HepG2 (cell line): Measurements from ENCODE around the gene UQCRC1. TPM values are rescaled to one million over a fixed set of nuclear protein-coding genes. Genes with fewer than 3 reads are reported as not detected.

ENCODE experiments used
- ATAC-seq: fragments of 200-7000 bp; cut with Tn5 transposase; 3 replicates; pipeline ENCODE4 v1.9.1; 2020; ENCODE audit warnings: mild to moderate bottlenecking, moderate library complexity
- BruUV-seq: library from RNA; stranded (reverse); fragments of 400-500 nt; replicated peaks from 2 replicates; lab custom pipeline; 2021; lab: Mats Ljungman, UMichigan
- CTCF ChIA-PET: fragments of 300-600 bp; formaldehyde crosslinking; extraction: SDS; loops from one replicate; lab custom pipeline; 2021; ENCODE audit warnings: low total read pairs, inconsistent platforms, low intra/inter-chr PET ratio; lab: Yijun Ruan, JAX
- POLR2A ChIA-PET: fragments of 350-600 bp; sonication (Branson Sonifier 250); formaldehyde crosslinking; loops from one replicate; lab custom pipeline; 2020; ENCODE audit warnings: antibody characterized with exemption, inconsistent platforms; lab: Yijun Ruan, JAX
- DNase-seq: peaks from one replicate; pipeline ENCODE4 v3.0.0-alpha.2; 2015; ENCODE audit warnings: low spot score
- FAIRE-seq: peaks from 3 replicates; lab custom pipeline; 2011; peaks lifted over from hg19 to GRCh38; lab: Jason Lieb, UNC
- H2AFZ ChIP-seq: one replicate; pipeline ENCODE4 v1.6.1; 2011; ENCODE audit warnings: low read length, inconsistent platforms
- H3K27ac ChIP-seq: fragments of 300-600 bp; 3 replicates; pipeline ENCODE4 v1.8.0; 2011; ENCODE audit warnings: mixed run types, mild to moderate bottlenecking, mixed read lengths, low read length, inconsistent platforms; ENCODE audit not compliant: insufficient read depth; ENCODE audit errors: extremely low read length
- H3K27me3 ChIP-seq, 2 experiments: fragments of 200-600 bp in 1 of 2; 2 replicates in 1 of 2; 3 replicates in 1 of 2; pipeline versions ENCODE4 v1.6.0 to v1.8.0; 2011; ENCODE audit warnings: low read length in 2 of 2, mild to moderate bottlenecking in 2 of 2, moderate library complexity in 2 of 2, inconsistent platforms in 1 of 2; ENCODE audit not compliant: insufficient read depth in 2 of 2, control insufficient read depth in 1 of 2
- H3K36me3 ChIP-seq, 2 experiments: fragments of 200-600 bp in 1 of 2; replicated peaks in 1 of 2; 2 replicates in 1 of 2; 3 replicates in 1 of 2; pipeline versions ENCODE4 v1.5.1 to v1.8.0; 2011; ENCODE audit warnings: low read length in 2 of 2, inconsistent platforms in 1 of 2; ENCODE audit not compliant: insufficient read depth in 2 of 2, control insufficient read depth in 1 of 2
- H3K4me1 ChIP-seq: 2 replicates; pipeline ENCODE4 v1.5.1; 2012; ENCODE audit warnings: low read length, inconsistent platforms; ENCODE audit not compliant: insufficient read depth
- H3K4me2 ChIP-seq: 2 replicates; pipeline ENCODE4 v1.6.0; 2011; ENCODE audit warnings: low read depth, low read length, inconsistent platforms
- H3K4me3 ChIP-seq, 3 experiments: fragments of 200-600 bp in 1 of 3; sonication (generic), shearing (Covaris generic) in 1 of 3; replicated peaks in 1 of 3; 2 replicates each; pipeline ENCODE4 v1.5.1; 2011 to 2016; ENCODE audit warnings: low read length in 3 of 3, inconsistent platforms in 2 of 3, low read depth in 2 of 3, mild to moderate bottlenecking in 2 of 3, control low read depth in 1 of 3, mixed read lengths in 1 of 3; ENCODE audit not compliant: insufficient read depth in 1 of 3
- H3K79me2 ChIP-seq: one replicate; pipeline ENCODE4 v1.6.1; 2011; ENCODE audit warnings: low read length, inconsistent platforms; ENCODE audit not compliant: insufficient read depth
- H3K9ac ChIP-seq: 2 replicates; pipeline ENCODE4 v1.6.0; 2011; ENCODE audit warnings: mild to moderate bottlenecking, low read depth, low read length, inconsistent platforms; ENCODE audit not compliant: insufficient read depth
- H3K9me3 ChIP-seq: 2 replicates; pipeline ENCODE4 v1.5.1; 2012; ENCODE audit warnings: mild to moderate bottlenecking, low read length
- H4K20me1 ChIP-seq: 2 replicates; pipeline ENCODE4 v1.6.0; 2011; ENCODE audit warnings: inconsistent platforms, mild to moderate bottlenecking, low read length, moderate library complexity; ENCODE audit not compliant: insufficient read depth
- FOXP1 ChIP-seq, 2 experiments: fragments of 450-650 bp in 1 of 2; IDR thresholded peaks; 2 replicates each; pipeline ENCODE4 v1.6.1; 2017 to 2018; ENCODE audit warnings: antibody characterized with exemption in 1 of 2
- HMGXB4 ChIP-seq, 2 experiments: sonication (generic) in 1 of 2; formaldehyde crosslinking in 1 of 2; IDR thresholded peaks; 2 replicates each; pipeline versions ENCODE4 v1.4.0 to v1.6.1; 2018 to 2020; ENCODE audit warnings: missing genetic modification reagents in 2 of 2, borderline replicate concordance in 1 of 2, low read depth in 1 of 2, mild to moderate bottlenecking in 1 of 2, missing biosample characterization in 1 of 2
- MED13 ChIP-seq: sonication (generic); formaldehyde crosslinking; IDR thresholded peaks from 2 replicates; pipeline ENCODE4 v1.5.0; 2020; ENCODE audit warnings: missing genetic modification reagents
- NR2C2 ChIP-seq: sonication (generic); formaldehyde crosslinking; IDR thresholded peaks from 2 replicates; pipeline ENCODE4 v1.4.0; 2020; ENCODE audit warnings: missing genetic modification reagents, mild to moderate bottlenecking, moderate library complexity, borderline replicate concordance
- POLR2A ChIP-seq, 2 experiments: IDR thresholded peaks; 2 replicates each; pipeline ENCODE4 v1.6.1; 2011; ENCODE audit warnings: low read depth in 2 of 2, low read length in 2 of 2, mild to moderate bottlenecking in 1 of 2, moderate library complexity in 1 of 2; ENCODE audit not compliant: insufficient read depth in 1 of 2
- PRDM4 ChIP-seq: sonication (generic); formaldehyde crosslinking; IDR thresholded peaks from 2 replicates; pipeline ENCODE4 v1.9.0; 2021; ENCODE audit warnings: missing genetic modification reagents, borderline replicate concordance
- XBP1 ChIP-seq: sonication (generic); formaldehyde crosslinking; IDR thresholded peaks from 2 replicates; pipeline ENCODE4 v1.5.0; 2020; ENCODE audit warnings: missing genetic modification reagents
- ZNF382 ChIP-seq: sonication (generic); formaldehyde crosslinking; IDR thresholded peaks from 2 replicates; pipeline ENCODE4 v1.5.0; 2020; ENCODE audit warnings: missing genetic modification reagents, mild to moderate bottlenecking, borderline replicate concordance
- ZNF75D ChIP-seq: sonication (generic); formaldehyde crosslinking; IDR thresholded peaks from 2 replicates; pipeline ENCODE4 v1.8.1; 2023; ENCODE audit warnings: missing genetic modification reagents, mild to moderate bottlenecking, borderline replicate concordance
- WGBS: methylation state at CpG from one replicate; pipeline ENCODE4 v1.1.6; 2017; ENCODE audit warnings: low lambda C conversion rate; 5-methylcytosine and 5-hydroxymethylcytosine counted together
- in situ Hi-C: cut with HindIII; loops from 2 replicates; pipeline ENCODE4 v1.10.0; 2017; ENCODE audit warnings: low pct_unique_long_range_greater_than_20kb; ENCODE audit not compliant: extremely low pct_ligation_motif_present
- intact Hi-C: fragments of 100-400 bp; cut with micrococcal nuclease; formaldehyde crosslinking; loops from one replicate; pipeline ENCODE4 v1.10.0; 2022; ENCODE audit not compliant: unreplicated experiment
- polyA plus RNA-seq, 8 experiments: library from polyadenylated mRNA; depleted of rRNA in 3 of 8; stranded (reverse) in 7 of 8; unstranded in 1 of 8; fragments of >200 nt; fragmentation: Illumina TruSeq in 4 of 8; extraction: Trizol in 4 of 8; gene quantifications; 2 replicates each; pipeline versions ENCODE4 v1.2.1 to v1.2.3, GENCODE V29; 2011 to 2016; ENCODE audit warnings: low read depth in 4 of 8, missing spikeins in 1 of 8, mixed read lengths in 1 of 8; ENCODE audit not compliant: insufficient read depth in 1 of 8
- total RNA-seq, 5 experiments: library from RNA; depleted of rRNA; stranded (reverse); fragments of >200 nt; fragmentation: Illumina TruSeq; extraction: Trizol; gene quantifications; 2 replicates each; pipeline ENCODE4 v1.2.3, GENCODE V29; 2016; ENCODE audit warnings: low read depth in 1 of 5

Gene UQCRC1
- total and polyA plus RNA-seq, 2 of the 13 experiments (the other 11 are each of a cell fraction or from before 2014, with no cell fraction given): 316 to 680 TPM

GRCh38 chr3:48596676-48597407 lies 12.6 kb downstream of the UQCRC1 start (continued):
- TF ChIP-seq PRDM4: no peak
- TF ChIP-seq, all 625 proteins: peak for 4

- DNase-seq: no peak
These were observed 13.3 kb downstream of the UQCRC1 start for GRCh38 chr3:48596157-48596556.

More at GRCh38 chr3:48596157-48596556, 13.3 kb downstream of the UQCRC1 start:
- Histone ChIP-seq H3K4me1 (peaks cover 35% of the 10 kb centered on the region), H3K27me3 (no peaks in the 10 kb centered on the region), H3K27ac (no peak overlapping the region), H3K9ac (no peak overlapping the region), H3K4me3 (no peak overlapping the region), H4K20me1 (0 out of 2 replicates have a peak, but pooled peaks cover 8% of the 10 kb centered on the region), H3K36me3 (peaks cover 20 to 35% of the 10 kb centered on the region in 2 experiments; a peak in 4 of 5 replicates), H3K9me3 (no peaks in the 10 kb centered on the region), H3K79me2 (no peaks in the 10 kb centered on the region), H3K4me2 (no peak overlapping the region), H2AFZ (no peak overlapping the region)
- POLR2A ChIA-PET: interaction anchor here (1.3 to 3.3 kb wide), 3 partner anchors 14 to 40 kb away, joined by 4 to 11 read pairs (median 5); partner anchors contain the start of genes SLC26A6 and UQCRC1
- TF ChIP-seq XBP1 (no peak), POLR2A (IDR thresholded peaks at IDR 0.05; ENCODE audit: insufficient read depth in 1 of 2, low read depth in 2 of 2, low read length in 2 of 2) (0 out of 4 replicates have a peak, but pooled peaks of 1 of the 2 experiments have one; percentile 5), ZNF75D (CRISPR knock-in tag) (no peak), HMGXB4 (CRISPR knock-in tag; IDR thresholded peaks at IDR 0.05; ENCODE audit: borderline replicate concordance in 1 of 2, low read depth in 1 of 2) (0 out of 4 replicates have a peak, but pooled peaks of 1 of the 2 experiments have one; percentile 26), ZNF382 (CRISPR knock-in tag) (0 out of 2 replicates have a peak, but pooled peaks have one; percentile 35), MED13 (no peak), FOXP1 (IDR thresholded peaks at IDR 0.05) (no peak), FOXP1 (CRISPR knock-in tag; IDR thresholded peaks at IDR 0.05) (no peak), NR2C2 (CRISPR knock-in tag) (no peak)
- intact Hi-C loops: no loop called here
- no TSS peak for BruUV-seq
- peak; percentile 12 for ATAC-seq
- 75% methylated on average over 4 of the region's 5 CpGs for WGBS
- in situ Hi-C loops: no loop called here
- CTCF ChIA-PET: no interaction called here
- FAIRE-seq: no peak
